ENCODE measurements around the gene CFAP74. TPM values are rescaled to one million over a fixed set of nuclear protein-coding genes. Genes with fewer than 3 reads are reported as not detected.

Gene CFAP74
- total RNA-seq, 1 experiment from 2014 or later = not detected

- H3K79me2 ChIP-seq (ENCODE audit: low read length) = peaks cover 38% of the 10 kb centered on the region
- peak within 1 kb of the TSS; percentile 86 for H3K9ac ChIP-seq (ENCODE audit: low read length)
- peak within 1 kb of the TSS; percentile 100 for H2AFZ ChIP-seq (ENCODE audit: low read length)
- TF ChIP-seq EZH2 (IDR thresholded peaks at IDR 0.05; ENCODE audit: low read length, unreplicated experiment) (no peak), EZH2phosphoT487 (IDR thresholded peaks at IDR 0.05; ENCODE audit: borderline replicate concordance, low read length) (no peak)
- TF ChIP-seq, protein P1, sequence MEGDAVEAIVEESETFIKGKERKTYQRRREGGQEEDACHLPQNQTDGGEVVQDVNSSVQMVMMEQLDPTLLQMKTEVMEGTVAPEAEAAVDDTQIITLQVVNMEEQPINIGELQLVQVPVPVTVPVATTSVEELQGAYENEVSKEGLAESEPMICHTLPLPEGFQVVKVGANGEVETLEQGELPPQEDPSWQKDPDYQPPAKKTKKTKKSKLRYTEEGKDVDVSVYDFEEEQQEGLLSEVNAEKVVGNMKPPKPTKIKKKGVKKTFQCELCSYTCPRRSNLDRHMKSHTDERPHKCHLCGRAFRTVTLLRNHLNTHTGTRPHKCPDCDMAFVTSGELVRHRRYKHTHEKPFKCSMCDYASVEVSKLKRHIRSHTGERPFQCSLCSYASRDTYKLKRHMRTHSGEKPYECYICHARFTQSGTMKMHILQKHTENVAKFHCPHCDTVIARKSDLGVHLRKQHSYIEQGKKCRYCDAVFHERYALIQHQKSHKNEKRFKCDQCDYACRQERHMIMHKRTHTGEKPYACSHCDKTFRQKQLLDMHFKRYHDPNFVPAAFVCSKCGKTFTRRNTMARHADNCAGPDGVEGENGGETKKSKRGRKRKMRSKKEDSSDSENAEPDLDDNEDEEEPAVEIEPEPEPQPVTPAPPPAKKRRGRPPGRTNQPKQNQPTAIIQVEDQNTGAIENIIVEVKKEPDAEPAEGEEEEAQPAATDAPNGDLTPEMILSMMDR (conservative IDR thresholded peaks at IDR 0.05; ENCODE audit: low read depth, low read length) = no peak; the same call in 1 of the 2 replicates
- DNase-seq (peak; percentile 99), ATAC-seq (peak; percentile 81)
- no peaks in the 10 kb centered on the region for H3F3A ChIP-seq (ENCODE audit: low read length, unreplicated experiment)
- no peaks in the 10 kb centered on the region for H3K9me3 ChIP-seq (ENCODE audit: low read length)
- CTCF ChIA-PET = interaction anchor here (1.0 kb wide), 2 partner anchors 83 to 105 kb away, joined by 4 to 5 read pairs; no protein-coding TSS in a partner anchor
- peak within 1 kb of the TSS; percentile 98 for H3K4me3 ChIP-seq (ENCODE audit: low read length)
- peak within 1 kb of the TSS; percentile 27; the same call in 1 of the 2 replicates for H3K27ac ChIP-seq (ENCODE audit: low read length)
- POLR2A ChIA-PET (ENCODE audit: unreplicated experiment) = no interaction called here
- no peaks in the 10 kb centered on the region for H3K27me3 ChIP-seq (ENCODE audit: low read length)
- H4K20me1 ChIP-seq (ENCODE audit: low read length) = no peaks in the 10 kb centered on the region
- TSS peak; percentile 94 for BruUV-seq (replicated peaks)
- intact Hi-C loops (cut with micrococcal nuclease) = loop anchor here (1.0 kb wide), 1 partner anchor 82 kb away; no protein-coding TSS in a partner anchor
- no peaks in the 10 kb centered on the region for H3K36me3 ChIP-seq (ENCODE audit: low read depth, low read length)
- no peaks in the 10 kb centered on the region for H3K9me2 ChIP-seq (replicated peaks; ENCODE audit: low read length)
- H3K4me1 ChIP-seq (ENCODE audit: insufficient read depth, low read length) = peaks cover 20% of the 10 kb centered on the region
- peak within 1 kb of the TSS; percentile 100 for H3K4me2 ChIP-seq (ENCODE audit: low read length)
Measured at GRCh38 chr1:2049718-2050431, 46.3 kb upstream of the CFAP74 start, which contains the start of gene PRKCZ. PRKCZ (plus strand) TSS chr1:2050411; CDS start chr1:2050631, 220 bp downstream.

DNA sequence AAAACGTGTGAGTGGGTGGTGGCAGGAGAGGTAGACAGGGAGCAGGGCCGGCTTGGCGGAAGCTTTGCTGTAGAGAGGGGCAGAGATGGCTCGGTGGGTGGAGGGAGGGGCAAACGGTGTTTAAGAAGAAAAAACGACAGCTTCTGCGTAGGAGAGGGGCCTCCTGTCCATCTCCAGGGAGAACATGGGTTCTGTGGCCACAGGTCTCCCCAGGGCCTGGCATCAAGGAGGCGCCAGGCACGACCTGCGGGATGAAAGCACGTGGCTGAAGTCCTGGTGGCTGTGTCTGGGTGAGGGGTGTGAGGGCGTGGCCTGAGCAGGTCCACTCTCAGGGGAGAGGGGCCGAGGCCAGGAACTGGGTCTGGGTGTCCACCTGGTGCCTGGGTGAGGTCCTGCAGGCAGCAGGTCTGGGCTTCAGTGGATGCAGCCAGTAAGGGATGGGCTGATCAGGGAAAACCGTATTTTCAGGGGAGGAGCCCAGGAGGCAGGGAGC is 45.7 kb upstream of the CFAP74 start:
- DNase-seq (peak; percentile 73), ATAC-seq (peak; percentile 53)
- intact Hi-C loops (cut with micrococcal nuclease) = no loop called here
- no peaks in the 10 kb centered on the region for H3K9me2 ChIP-seq (replicated peaks; ENCODE audit: low read length)
- H3K4me2 ChIP-seq (ENCODE audit: low read length) = peak overlapping the region; percentile 100
- ChIA-PET CTCF (interaction anchor here (1.0 kb wide), 1 partner anchor 84 kb away, joined by 5 read pairs; no protein-coding TSS in a partner anchor), POLR2A (ENCODE audit: unreplicated experiment) (no interaction called here)
- peak overlapping the region; percentile 100 for H2AFZ ChIP-seq (ENCODE audit: low read length)
- H3K79me2 ChIP-seq (ENCODE audit: low read length) = peaks cover 37% of the 10 kb centered on the region
- TF ChIP-seq, protein P1 (conservative IDR thresholded peaks at IDR 0.05; ENCODE audit: low read depth, low read length) = peak; percentile 70
- TF ChIP-seq EZH2phosphoT487 (IDR thresholded peaks at IDR 0.05; ENCODE audit: borderline replicate concordance, low read length) = no peak
- H3K27me3 ChIP-seq (ENCODE audit: low read length) = no peaks in the 10 kb centered on the region
- H3K4me3 ChIP-seq (ENCODE audit: low read length) = peak overlapping the region; percentile 98
- peaks cover 23% of the 10 kb centered on the region for H3K4me1 ChIP-seq (ENCODE audit: insufficient read depth, low read length)
- BruUV-seq (replicated peaks) = no TSS peak
- H3K9ac ChIP-seq (ENCODE audit: low read length) = peak overlapping the region; percentile 86
- H3K27ac ChIP-seq (ENCODE audit: low read length) = peak overlapping the region; percentile 27; the same call in 1 of the 2 replicates
- H4K20me1 ChIP-seq (ENCODE audit: low read length) = no peaks in the 10 kb centered on the region
- no peaks in the 10 kb centered on the region for H3F3A ChIP-seq (ENCODE audit: low read length, unreplicated experiment)
- H3K9me3 ChIP-seq (ENCODE audit: low read length) = no peaks in the 10 kb centered on the region
- no peaks in the 10 kb centered on the region for H3K36me3 ChIP-seq (ENCODE audit: low read depth, low read length)

Data from PC-3 (cell line).